A549 treated with Hydrocortisone at 1 μM for 4 hours (cell line): ENCODE measurements around the gene CTCF. TPM values are rescaled to one million over a fixed set of nuclear protein-coding genes. Genes with fewer than 3 reads are reported as not detected.

ENCODE experiments used
- total RNA-seq: library from RNA; stranded (reverse); fragments of 200-300 nt; extraction: Qiagen RNA extraction; gene quantifications from 5 replicates; pipeline ENCODE4 v1.2.3, GENCODE V29; 2022

Gene CTCF, protein sequence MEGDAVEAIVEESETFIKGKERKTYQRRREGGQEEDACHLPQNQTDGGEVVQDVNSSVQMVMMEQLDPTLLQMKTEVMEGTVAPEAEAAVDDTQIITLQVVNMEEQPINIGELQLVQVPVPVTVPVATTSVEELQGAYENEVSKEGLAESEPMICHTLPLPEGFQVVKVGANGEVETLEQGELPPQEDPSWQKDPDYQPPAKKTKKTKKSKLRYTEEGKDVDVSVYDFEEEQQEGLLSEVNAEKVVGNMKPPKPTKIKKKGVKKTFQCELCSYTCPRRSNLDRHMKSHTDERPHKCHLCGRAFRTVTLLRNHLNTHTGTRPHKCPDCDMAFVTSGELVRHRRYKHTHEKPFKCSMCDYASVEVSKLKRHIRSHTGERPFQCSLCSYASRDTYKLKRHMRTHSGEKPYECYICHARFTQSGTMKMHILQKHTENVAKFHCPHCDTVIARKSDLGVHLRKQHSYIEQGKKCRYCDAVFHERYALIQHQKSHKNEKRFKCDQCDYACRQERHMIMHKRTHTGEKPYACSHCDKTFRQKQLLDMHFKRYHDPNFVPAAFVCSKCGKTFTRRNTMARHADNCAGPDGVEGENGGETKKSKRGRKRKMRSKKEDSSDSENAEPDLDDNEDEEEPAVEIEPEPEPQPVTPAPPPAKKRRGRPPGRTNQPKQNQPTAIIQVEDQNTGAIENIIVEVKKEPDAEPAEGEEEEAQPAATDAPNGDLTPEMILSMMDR
- total RNA-seq = 31.5 to 41.8 TPM (median 34.4 TPM) in 5 replicates

DNA sequence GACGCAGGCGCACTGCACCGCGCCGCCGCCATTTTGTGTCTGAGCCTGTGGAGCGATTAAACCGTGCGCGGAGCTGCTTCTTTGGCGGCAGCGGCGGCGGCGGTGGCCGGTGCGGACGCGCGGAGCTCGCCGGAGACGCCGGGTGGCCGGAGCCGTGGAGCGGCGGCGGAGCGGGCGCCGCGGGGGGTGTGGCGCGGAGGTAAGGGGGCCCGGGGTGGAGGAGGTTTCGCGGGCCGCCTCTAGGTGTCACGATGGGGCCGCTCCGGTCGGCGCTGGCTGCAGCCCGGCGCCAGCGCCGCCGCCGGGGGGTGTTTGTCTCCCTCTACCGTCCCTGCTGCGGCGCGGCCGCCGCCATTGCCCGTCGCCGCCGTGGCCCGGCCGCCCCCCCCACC, at the start of gene CTCF:
Gene CTCF, plus strand, starts transcription at position 1 of the 392 bp plus-strand sequence. CDS start 48,307 bp downstream, outside the sequence.

GRCh38 chr16:67528222-67528869, 34.0 kb upstream of the CTCF start, which contains the start of gene RIPOR1:
RIPOR1 (plus strand) TSS chr16:67528829; CDS start chr16:67538447, 9,618 bp downstream.

GRCh38 chr16:67659675-67660563, 97.6 kb downstream of the CTCF start, which contains the start of gene ACD:
ACD (minus strand) TSS chr16:67660260; CDS start chr16:67660220, 40 bp downstream.

GRCh38 chr16:67660564-67661028, 98.3 kb downstream of the CTCF start, which contains the start of gene PARD6A:
PARD6A (plus strand) TSS chr16:67660960; CDS start chr16:67661039, 79 bp downstream.

DNA sequence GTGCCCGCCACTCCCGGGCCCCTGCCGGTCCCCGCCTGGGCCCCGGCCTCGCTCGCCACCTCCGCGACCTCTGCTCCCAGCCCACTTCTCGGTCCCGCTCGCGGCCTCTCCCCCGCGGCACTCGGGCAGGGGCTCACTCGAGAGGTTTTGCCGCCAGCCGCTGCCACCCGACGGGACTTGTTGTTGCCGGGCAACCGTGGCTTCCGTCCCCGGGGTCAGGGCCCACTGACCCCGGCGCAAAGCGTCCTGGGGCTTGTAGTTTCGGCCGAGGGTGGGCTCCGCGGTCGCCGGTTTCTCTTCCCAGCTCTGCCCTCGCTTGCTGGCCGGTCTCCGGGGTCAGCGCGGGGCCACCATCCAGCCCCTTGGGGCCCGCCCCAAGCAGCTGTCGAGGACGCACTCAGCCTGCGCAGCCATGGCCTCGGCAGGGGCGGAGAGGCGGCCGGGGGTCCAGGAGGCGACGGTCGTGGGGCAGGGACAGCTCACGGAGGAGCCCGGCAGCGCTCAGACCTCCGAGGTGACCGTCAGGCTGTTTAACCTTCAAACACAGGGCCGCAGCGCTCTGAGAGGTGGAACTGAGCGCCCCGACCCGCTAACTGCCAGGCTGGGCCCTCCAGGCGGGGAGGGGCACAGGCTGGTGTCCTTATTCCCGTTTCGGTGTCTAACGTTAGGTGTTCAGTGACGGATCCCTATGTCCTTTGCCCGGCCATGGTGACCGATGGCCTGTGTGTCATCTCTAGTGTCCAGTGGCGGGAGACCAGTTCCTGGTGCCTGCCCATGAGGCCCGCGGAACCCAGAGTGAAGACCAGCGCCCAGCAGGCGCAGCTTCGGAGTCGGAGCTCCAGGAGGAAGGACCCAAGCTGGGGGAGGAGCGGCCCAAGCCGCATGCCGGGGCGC, 104.5 kb downstream of the CTCF start, which contains the start of the genes C16orf86 and ENKD1:
Gene C16orf86, plus strand, starts transcription at position 256 of the 894 bp plus-strand sequence. Its CDS starts 157 bp downstream, at position 413.
Gene ENKD1, minus strand, starts transcription at position 192 of the 894 bp plus-strand sequence. CDS start 308 bp downstream, outside the sequence.

Other genes with a start within 250 kb of the CTCF start
- 0.21 to 0.53 TPM (median 0.39 TPM) in 5 replicates for gene KCTD19, start 235.8 kb upstream of the CTCF start, total RNA-seq
- 0.06 to 0.17 TPM in 2 of 5 replicates, not detected in the others for gene LRRC36, start 235.7 kb upstream of the CTCF start, total RNA-seq
- gene TPPP3, start 169.0 kb upstream of the CTCF start, total RNA-seq = 9.5 to 13.9 TPM (median 13.7 TPM) in 5 replicates
- 5.4 to 6.9 TPM (median 6.8 TPM) in 5 replicates for gene ZDHHC1, start 146.0 kb upstream of the CTCF start, total RNA-seq
- 2.0 to 2.3 TPM (median 2.2 TPM) in 5 replicates for gene HSD11B2, start 131.4 kb upstream of the CTCF start, total RNA-seq
- 102 to 121 TPM (median 114 TPM) in 5 replicates for gene ATP6V0D1, start 81.4 kb upstream of the CTCF start, total RNA-seq
- gene AGRP, start 79.0 kb upstream of the CTCF start, total RNA-seq = 0.20 TPM in 1 of 5 replicates, not detected in the others
- 38.8 to 45.9 TPM (median 43.7 TPM) in 5 replicates for gene RIPOR1, start 33.7 kb upstream of the CTCF start, total RNA-seq
- 1.5 to 2.7 TPM (median 2.2 TPM) in 5 replicates for gene CARMIL2, start 82.6 kb downstream of the CTCF start, total RNA-seq
- 33.0 to 37.8 TPM (median 35.2 TPM) in 5 replicates for gene ACD, start 97.7 kb downstream of the CTCF start, total RNA-seq
- 1.5 to 2.4 TPM (median 2.2 TPM) in 5 replicates for gene PARD6A, start 98.4 kb downstream of the CTCF start, total RNA-seq
- gene ENKD1, start 104.2 kb downstream of the CTCF start, total RNA-seq = 6.6 to 12.8 TPM (median 11.7 TPM) in 5 replicates
- 0.05 to 0.13 TPM in 2 of 5 replicates, not detected in the others for gene C16orf86, start 104.3 kb downstream of the CTCF start, total RNA-seq
- gene GFOD2, start 156.8 kb downstream of the CTCF start, total RNA-seq = 15.8 to 18.5 TPM (median 16.2 TPM) in 5 replicates
- gene RANBP10, start 244.0 kb downstream of the CTCF start, total RNA-seq = 8.2 to 9.6 TPM (median 8.8 TPM) in 5 replicates
- gene TSNAXIP1, start 244.4 kb downstream of the CTCF start, total RNA-seq = 0.31 to 0.78 TPM (median 0.48 TPM) in 5 replicates